Activated T-cell treated with anti-CD3 and anti-CD28 coated beads, Interleukin-2, amount 50 U/mL, for 72 hours (primary cell): ENCODE measurements around the gene PRKCA. TPM values are rescaled to one million over a fixed set of nuclear protein-coding genes. Genes with fewer than 3 reads are reported as not detected.

Experiments
- ATAC-seq, 2 donors: fragments of 150-1000 bp; cut with Tn5 transposase; replicated peaks in 1 of 2; 2 replicates each; pipeline ENCODE4 v1.10.0; 2021; ENCODE audit warnings: moderate library complexity in 2 of 2, mild to moderate bottlenecking in 1 of 2
- DNase-seq, 2 donors: peaks; one replicate each; pipeline ENCODE4 v3.0.0; 2021 to 2022; ENCODE audit warnings: mixed read lengths in 1 of 2
- H3K27ac Mint-ChIP-seq: one replicate; pipeline ENCODE4 v1.8.0; 2022; ENCODE audit warnings: mild to moderate bottlenecking, moderate library complexity, mixed read lengths
- H3K27me3 Mint-ChIP-seq: one replicate; pipeline ENCODE4 v1.8.0; 2022; ENCODE audit warnings: low read depth, mixed read lengths
- H3K36me3 Mint-ChIP-seq, 2 donors: one replicate each; pipeline ENCODE4 v1.8.0; 2022; ENCODE audit warnings: mixed read lengths in 2 of 2, mild to moderate bottlenecking in 1 of 2; ENCODE audit not compliant: insufficient read depth in 2 of 2
- H3K4me1 Mint-ChIP-seq: one replicate; pipeline ENCODE4 v1.8.0; 2022; ENCODE audit warnings: low read depth, mixed read lengths
- H3K4me3 Mint-ChIP-seq, 2 donors: one replicate each; pipeline ENCODE4 v1.8.0; 2022; ENCODE audit warnings: mild to moderate bottlenecking in 2 of 2, mixed read lengths in 2 of 2, moderate library complexity in 2 of 2
- H3K9me3 Mint-ChIP-seq, 2 donors: one replicate each; pipeline ENCODE4 v1.8.0; 2022; ENCODE audit warnings: mixed read lengths in 2 of 2
- total RNA-seq, 2 donors: library from RNA; stranded (reverse); gene quantifications; one replicate each; pipeline ENCODE4 v1.2.3, GENCODE V29; 2022

Gene PRKCA
- total RNA-seq, 2 donors from 2014 or later = 126 to 138 TPM

DNA sequence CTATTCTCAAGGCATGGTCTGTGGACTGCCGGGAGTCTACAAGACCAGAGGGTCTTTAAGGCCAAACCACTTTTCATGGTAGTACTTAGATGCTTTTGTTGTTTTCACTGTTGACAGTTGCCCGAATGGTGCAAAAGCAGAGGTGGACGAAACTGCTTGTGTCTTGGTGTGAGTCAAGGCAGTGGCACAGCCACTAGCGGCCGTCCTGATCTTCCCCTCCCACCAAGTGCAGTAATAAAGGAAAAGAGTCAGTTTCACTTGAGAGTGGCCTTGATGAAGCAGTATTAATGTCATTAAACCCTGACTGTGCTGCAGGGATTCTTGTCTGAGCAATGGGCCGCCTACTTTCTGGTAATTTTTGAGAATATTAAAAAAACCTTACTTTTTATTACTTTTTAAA, 109.1 kb downstream of the PRKCA start:
- DNase-seq (peak in 1 of 2 donors; percentile 22), ATAC-seq (peak in 1 of 2 donors; percentile 71)
- Mint-ChIP-seq H3K4me1 (peaks cover 80% of the 10 kb centered on the region), H3K9me3 (peaks cover 0 to 2% of the 10 kb centered on the region in 2 donors), H3K4me3 (no peak overlapping the region), H3K36me3 (peaks cover 1 to 11% of the 10 kb centered on the region in 2 donors), H3K27me3 (no peaks in the 10 kb centered on the region), H3K27ac (no peak overlapping the region)

DNA sequence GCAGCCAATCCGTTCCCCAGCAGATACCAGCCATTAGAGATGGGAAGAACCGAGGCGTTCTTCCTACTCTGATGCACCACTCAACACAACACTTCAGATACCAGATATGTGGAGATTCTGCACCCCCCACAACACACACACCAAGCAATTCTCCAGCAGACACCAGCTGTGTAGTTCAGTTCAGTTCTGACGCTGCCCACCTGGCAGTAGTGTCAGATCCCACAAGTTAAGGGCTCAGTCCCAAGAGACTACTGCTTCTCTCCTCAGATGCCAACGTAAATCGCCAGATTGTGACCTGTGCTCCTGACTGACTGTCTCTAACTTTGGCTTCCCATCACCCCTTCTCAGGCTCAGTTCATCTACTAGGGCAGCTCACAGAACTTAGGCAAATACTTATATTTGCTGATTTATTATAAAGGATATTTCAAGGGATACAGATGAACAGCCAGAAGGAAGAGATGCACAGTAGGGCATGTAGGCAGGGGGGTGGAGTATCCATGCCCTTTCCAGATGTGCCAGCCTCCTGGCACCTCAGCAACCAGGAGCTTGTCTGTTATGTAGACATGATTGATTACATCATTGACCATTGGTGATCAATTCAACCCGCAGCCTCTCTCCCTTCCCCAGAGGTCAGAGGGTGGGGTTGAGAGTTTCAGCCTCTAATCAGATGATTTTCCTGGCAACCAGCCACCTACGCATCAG, 110.6 kb downstream of the PRKCA start:
- no peak for DNase-seq
- H3K4me3 Mint-ChIP-seq = no peak overlapping the region
- ATAC-seq = no peak
- peaks cover 0 to 2% of the 10 kb centered on the region in 2 donors for H3K9me3 Mint-ChIP-seq
- no peak overlapping the region for H3K27ac Mint-ChIP-seq
- peaks cover 78% of the 10 kb centered on the region for H3K4me1 Mint-ChIP-seq
- H3K27me3 Mint-ChIP-seq = no peaks in the 10 kb centered on the region
- H3K36me3 Mint-ChIP-seq = peaks cover 1 to 9% of the 10 kb centered on the region in 2 donors

DNA sequence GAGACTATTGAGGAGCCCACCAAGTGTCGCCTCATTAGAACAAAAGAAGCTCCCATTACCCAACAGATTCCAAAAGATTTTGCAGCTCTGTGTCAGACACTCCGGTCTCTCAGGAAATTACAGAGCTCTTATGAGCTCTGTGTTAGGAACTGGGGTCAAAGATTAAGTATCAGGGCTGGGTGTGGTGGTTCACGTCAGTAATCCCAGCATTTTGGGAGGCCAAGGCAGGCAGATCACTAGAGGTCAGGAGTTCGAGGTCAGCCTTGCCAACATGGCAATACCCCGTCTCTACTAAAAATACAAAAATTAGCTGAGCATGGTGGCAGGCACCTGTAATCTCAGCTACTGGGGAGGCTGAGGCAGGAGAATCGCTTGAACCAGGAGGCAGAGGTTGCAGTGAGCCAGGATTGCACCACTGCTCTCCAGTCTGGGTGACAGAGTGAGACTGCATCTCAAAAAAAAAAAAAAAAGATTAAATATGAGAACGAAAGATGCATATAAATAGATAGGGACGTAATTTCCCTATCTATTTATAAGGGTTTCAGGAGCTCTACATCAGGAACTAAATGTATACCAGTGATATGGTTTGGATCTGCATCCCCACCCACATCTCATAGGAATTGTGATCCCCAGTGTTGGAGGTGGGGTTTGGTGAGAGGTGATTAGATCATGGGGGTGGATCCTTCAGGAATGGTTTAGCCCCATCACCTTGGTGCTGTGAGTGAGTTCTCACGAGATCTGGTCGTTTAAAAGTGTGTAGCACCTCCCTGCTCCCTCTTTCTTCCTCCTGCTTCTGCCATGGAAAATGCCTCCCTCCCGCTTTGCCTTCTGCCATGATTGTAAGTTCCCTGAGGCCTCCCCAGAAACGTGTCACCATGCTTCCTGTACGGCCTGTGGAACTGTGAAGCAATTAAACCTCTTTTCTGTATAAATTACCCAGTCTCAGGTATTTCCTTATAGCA, 111.4 kb downstream of the PRKCA start:
- H3K4me3 Mint-ChIP-seq = peak overlapping the region; percentile 21 to 23
- H3K4me1 Mint-ChIP-seq = peaks cover 80% of the 10 kb centered on the region
- no peaks in the 10 kb centered on the region for H3K27me3 Mint-ChIP-seq
- H3K27ac Mint-ChIP-seq = peak overlapping the region; percentile 20
- H3K36me3 Mint-ChIP-seq = peaks cover 1 to 9% of the 10 kb centered on the region in 2 donors
- DNase-seq = no peak
- H3K9me3 Mint-ChIP-seq = peaks cover 0 to 2% of the 10 kb centered on the region in 2 donors
- ATAC-seq = no peak

DNA sequence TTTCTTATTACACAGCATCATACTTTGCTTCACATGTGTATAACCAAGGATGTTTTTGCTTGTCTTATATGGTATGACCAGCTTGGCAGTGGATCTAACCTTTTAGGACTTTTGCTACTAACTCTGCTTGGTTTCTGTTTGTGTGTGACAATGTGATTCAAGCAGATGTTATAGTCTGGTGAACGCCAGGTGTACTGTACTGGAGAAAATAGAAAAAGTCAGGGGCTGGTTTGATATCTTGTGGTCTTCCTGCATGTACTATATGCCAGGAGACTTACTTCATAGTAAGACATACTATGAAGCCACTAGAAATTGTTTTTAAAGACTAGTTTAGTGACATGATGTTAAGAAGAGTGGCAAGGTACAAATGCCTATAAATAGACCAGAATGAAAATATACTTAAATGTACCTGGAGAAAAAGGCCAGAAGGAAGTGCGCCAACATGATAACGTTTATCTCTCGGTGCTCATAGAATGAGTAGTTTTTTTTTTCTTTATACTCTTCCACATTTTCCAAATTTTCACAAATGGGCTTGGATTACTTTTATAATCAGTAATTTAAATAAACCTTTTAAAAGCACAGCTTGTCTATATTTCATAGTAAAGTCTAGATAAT, 112.3 kb downstream of the PRKCA start:
- peak overlapping the region; percentile 76 for H3K27ac Mint-ChIP-seq
- ATAC-seq (peak; percentile 18 to 30), DNase-seq (no peak)
- peaks cover 1 to 10% of the 10 kb centered on the region in 2 donors for H3K36me3 Mint-ChIP-seq
- H3K27me3 Mint-ChIP-seq = no peaks in the 10 kb centered on the region
- H3K9me3 Mint-ChIP-seq = peaks cover 0 to 2% of the 10 kb centered on the region in 2 donors
- peaks cover 79% of the 10 kb centered on the region for H3K4me1 Mint-ChIP-seq
- peak overlapping the region; percentile 21 to 23 for H3K4me3 Mint-ChIP-seq

DNA sequence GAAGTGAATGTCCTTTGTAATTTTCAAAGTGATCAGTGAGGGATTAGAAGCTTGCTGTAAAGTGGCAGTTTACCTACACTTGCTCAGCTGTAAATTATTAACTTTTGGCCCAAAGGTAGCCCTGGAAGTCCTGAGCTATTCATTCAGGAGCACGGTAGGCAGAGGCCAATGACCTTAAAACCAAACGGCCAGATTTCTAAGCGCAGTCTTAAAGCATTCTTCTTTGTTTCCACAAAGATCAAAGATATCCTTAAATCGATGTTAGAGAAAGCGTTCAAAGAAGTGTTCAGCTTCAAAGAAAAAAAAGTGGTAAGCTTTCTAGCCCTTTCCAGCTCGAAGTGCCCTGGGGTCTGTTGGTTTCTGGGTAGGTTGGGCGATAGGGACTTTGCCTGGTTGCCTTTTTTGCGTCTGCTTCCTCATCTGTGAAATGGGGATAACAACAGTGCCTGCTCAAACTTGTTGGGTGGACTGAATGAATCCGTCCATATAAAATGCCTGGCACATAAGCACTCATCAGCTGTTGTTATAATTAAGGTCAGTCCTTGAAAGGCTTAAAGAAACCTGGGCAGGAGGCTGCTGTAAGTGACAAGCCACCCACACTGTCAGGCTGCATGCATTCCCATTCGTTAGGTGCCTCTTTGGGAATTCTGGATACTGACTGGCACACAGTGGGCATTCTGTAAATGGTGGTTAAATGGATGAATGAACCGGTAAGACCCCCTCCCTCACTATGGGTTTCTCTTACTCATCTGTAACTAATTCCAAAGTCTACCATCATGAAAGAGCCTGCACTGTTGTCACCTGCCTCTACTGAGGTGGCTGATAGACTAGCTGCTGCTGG, 113.2 kb downstream of the PRKCA start:
- H3K27ac Mint-ChIP-seq = no peak overlapping the region
- ATAC-seq = no peak

DNA sequence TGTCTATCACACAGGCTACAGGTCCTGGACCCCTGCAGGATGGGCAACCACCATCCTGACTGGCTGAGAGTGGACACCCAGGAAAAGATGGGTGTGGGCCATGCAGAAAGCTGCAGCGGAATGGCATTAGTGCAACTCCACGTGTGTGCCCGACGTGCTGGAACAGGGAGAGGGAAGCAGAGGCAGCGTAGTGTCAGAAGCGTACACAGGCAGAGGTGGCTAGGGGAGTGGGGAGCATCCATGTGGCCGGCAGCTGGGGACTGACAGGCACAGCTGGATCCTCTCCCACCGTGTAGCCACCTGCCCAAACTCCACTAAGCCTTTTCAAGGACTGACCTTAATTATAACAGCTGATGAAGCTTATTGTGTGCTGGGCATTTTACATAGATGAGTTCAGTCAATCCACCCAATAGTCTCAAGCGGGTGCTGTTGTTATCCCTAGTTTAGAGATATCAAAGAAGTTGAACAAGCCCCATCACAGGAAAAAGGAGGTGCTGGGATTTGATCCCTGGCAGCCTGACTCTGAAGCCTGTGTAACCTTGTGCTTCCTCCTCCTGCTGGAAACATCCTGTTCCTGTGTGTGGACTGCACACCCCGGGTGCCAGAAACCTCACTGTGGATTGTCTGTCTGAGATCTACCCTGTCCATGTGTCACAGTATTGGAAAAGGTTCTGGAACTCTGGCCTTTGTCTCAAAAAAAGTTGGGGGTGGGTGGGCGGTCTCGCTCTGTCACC, 114.0 kb downstream of the PRKCA start:
- no peak for DNase-seq
- H3K4me1 Mint-ChIP-seq = peaks cover 78% of the 10 kb centered on the region
- no peak overlapping the region for H3K27ac Mint-ChIP-seq
- no peak overlapping the region for H3K4me3 Mint-ChIP-seq
- ATAC-seq = no peak
- peaks cover 0 to 2% of the 10 kb centered on the region in 2 donors for H3K9me3 Mint-ChIP-seq
- peaks cover 1 to 10% of the 10 kb centered on the region in 2 donors for H3K36me3 Mint-ChIP-seq
- H3K27me3 Mint-ChIP-seq = no peaks in the 10 kb centered on the region

More for the DNA sequence above, 113.2 kb downstream of the PRKCA start:
- Mint-ChIP-seq H3K27me3 (no peaks in the 10 kb centered on the region), H3K36me3 (peaks cover 1 to 10% of the 10 kb centered on the region in 2 donors), H3K4me3 (no peak overlapping the region), H3K9me3 (peaks cover 0 to 2% of the 10 kb centered on the region in 2 donors), H3K4me1 (peaks cover 78% of the 10 kb centered on the region)
- DNase-seq = no peak

DNA sequence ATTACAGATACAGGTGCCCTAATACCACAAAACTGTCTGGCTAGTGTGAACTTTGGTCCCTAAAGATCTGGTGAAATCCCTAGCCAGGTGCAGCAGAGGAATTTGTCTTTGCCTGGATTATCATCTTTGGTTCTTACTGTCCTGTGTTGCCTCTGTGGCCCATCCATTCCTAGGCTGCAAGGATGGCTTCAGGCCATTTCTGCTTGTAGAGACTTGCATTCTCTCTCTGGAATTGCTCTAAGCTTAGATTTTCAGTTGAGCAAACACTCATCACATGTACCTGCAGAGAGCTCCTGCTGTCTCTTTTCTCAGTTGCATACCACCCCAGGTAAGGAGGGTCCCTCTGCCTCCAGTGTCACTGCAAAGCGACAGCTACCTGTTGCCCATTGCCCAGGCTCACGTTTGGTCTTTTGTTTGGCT, 114.9 kb downstream of the PRKCA start:
- H3K36me3 Mint-ChIP-seq = peaks cover 1 to 10% of the 10 kb centered on the region in 2 donors
- DNase-seq = no peak

DNA sequence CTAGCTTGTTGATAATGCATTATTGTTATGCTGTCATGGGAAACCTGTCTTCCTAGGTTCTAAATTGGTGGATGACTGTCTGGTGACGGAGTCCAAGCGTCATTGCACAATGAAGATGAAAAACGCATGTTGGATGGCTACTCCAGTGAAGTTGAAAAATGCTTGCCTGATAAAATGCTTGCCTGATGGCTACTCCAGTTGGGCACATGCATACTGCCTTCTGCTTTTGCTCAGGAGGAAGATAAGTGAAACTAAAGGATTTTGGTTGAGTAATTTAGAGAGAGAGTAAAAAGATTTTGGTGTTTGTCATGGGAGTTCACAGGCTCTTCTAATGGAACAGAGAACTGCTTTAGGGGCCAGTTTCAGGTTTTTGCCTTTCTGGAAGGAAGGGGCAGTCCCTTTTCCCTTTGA, 118.6 kb downstream of the PRKCA start:
- peak; percentile 57 to 61 for ATAC-seq
- H3K36me3 Mint-ChIP-seq = peaks cover 0 to 1% of the 10 kb centered on the region in 2 donors
- H3K4me3 Mint-ChIP-seq = peak overlapping the region; percentile 7 to 24
- H3K4me1 Mint-ChIP-seq = peaks cover 88% of the 10 kb centered on the region
- H3K27me3 Mint-ChIP-seq = no peaks in the 10 kb centered on the region
- H3K27ac Mint-ChIP-seq = no peak overlapping the region
- DNase-seq = peak in 1 of 2 donors; percentile 17
- no peaks in the 10 kb centered on the region for H3K9me3 Mint-ChIP-seq

More for the DNA sequence above, 114.9 kb downstream of the PRKCA start:
- no peaks in the 10 kb centered on the region for H3K27me3 Mint-ChIP-seq
- no peak for ATAC-seq
- peaks cover 84% of the 10 kb centered on the region for H3K4me1 Mint-ChIP-seq
- no peak overlapping the region for H3K27ac Mint-ChIP-seq
- H3K9me3 Mint-ChIP-seq = peaks cover 0 to 2% of the 10 kb centered on the region in 2 donors
- H3K4me3 Mint-ChIP-seq = no peak overlapping the region

DNA sequence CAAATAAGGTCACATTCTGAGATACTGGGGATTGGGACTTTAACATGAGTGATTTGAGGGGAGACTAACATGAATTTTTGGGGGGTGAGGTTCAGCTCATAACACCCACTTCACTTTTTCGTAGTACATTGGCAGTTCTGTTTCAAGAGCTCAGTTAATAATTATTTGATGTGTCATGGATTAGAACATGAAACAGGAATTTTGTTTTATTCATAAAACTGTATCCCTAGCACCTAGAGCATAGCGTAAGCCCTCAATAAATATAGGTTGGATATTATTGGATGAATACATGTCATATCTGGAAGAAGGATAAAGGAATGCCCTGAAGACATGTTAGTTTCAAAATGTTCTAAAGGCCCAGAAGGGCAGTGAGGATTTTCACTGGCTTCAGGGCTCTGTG, 119.8 kb downstream of the PRKCA start:
- DNase-seq (no peak), ATAC-seq (no peak)
- H3K9me3 Mint-ChIP-seq = no peaks in the 10 kb centered on the region
- peak overlapping the region; percentile 39 for H3K27ac Mint-ChIP-seq
- peaks cover 0 to 1% of the 10 kb centered on the region in 2 donors for H3K36me3 Mint-ChIP-seq
- no peaks in the 10 kb centered on the region for H3K27me3 Mint-ChIP-seq
- peak overlapping the region; percentile 43 to 56 for H3K4me3 Mint-ChIP-seq
- peaks cover 85% of the 10 kb centered on the region for H3K4me1 Mint-ChIP-seq

DNA sequence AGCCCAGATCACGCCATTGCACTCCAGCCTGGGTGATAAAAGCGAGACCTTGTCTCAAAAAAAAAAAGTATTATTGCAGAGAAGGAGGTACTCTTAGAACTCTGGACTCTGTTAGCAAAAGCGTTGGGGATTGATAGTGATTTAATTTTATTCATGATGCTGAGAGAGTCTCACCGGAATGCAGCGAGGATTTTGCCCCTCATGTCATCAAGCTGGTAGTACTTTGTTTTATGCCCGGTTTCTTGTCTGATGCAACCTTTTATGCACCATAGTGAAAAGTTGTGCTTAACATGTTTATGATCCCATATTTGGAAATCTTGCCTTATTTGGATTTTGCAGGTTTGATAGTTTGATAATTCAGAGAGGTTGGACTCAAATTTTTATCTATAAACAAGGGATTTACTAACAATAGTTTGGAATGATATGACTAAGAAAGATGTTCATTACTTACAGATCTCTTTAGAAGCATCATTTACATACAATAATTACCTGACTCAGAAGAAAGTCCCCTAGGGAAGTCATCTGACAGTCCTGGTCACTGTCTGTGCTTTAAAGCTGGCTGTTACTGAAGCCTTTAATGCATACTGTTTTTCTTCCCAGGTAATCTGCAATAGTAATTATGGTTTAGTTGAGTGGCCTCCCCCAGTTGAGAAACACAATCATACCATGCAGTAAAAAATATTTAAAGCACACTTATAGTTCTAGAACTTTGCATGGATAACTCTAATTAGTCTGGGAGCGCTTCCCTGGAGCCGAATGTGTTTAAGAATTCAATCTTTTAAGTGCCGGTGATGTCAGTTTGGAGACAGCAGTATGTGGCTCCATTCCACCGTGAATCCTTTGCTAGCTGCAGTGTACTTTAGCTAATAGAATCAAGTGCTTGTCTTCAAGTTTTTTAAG, 120.9 kb downstream of the PRKCA start:
- no peaks in the 10 kb centered on the region for H3K9me3 Mint-ChIP-seq
- peak overlapping the region; percentile 56 to 67 for H3K4me3 Mint-ChIP-seq
- no peak for DNase-seq
- H3K27me3 Mint-ChIP-seq = no peaks in the 10 kb centered on the region
- H3K27ac Mint-ChIP-seq = peak overlapping the region; percentile 78
- H3K4me1 Mint-ChIP-seq = peaks cover 83% of the 10 kb centered on the region
- H3K36me3 Mint-ChIP-seq = peaks cover 0 to 1% of the 10 kb centered on the region in 2 donors
- peak; percentile 44 to 50 for ATAC-seq
